Neural cell (in vitro differentiated cells): Measurements from ENCODE around the gene PALB2. TPM values are rescaled to one million over a fixed set of nuclear protein-coding genes. Genes with fewer than 3 reads are reported as not detected.

ENCODE experiments used
- H2AFZ ChIP-seq: fragments of 200-600, 300-800 bp; sonication (generic), shearing (Covaris generic); 2 replicates; pipeline ENCODE4 v1.6.0; 2014; ENCODE audit warnings: low read depth, mild to moderate bottlenecking, antibody characterized with exemption, low read length, moderate library complexity
- H3F3A ChIP-seq: fragments of 200-600 bp; shearing (Covaris generic); 2 replicates; pipeline ENCODE4 v1.6.1; 2016; ENCODE audit warnings: mild to moderate bottlenecking, moderate library complexity, mixed read lengths, antibody characterized with exemption, low read length; ENCODE audit not compliant: insufficient read depth, poor library complexity, severe bottlenecking
- H3K27ac ChIP-seq: fragments of 200-600, 300-800 bp; sonication (generic), shearing (Covaris generic); 2 replicates; pipeline ENCODE4 v1.5.1; 2014; ENCODE audit warnings: mild to moderate bottlenecking, low read length, moderate library complexity
- H3K27me3 ChIP-seq: fragments of 300-800, 200-600 bp; sonication (generic), shearing (Covaris generic); 2 replicates; pipeline ENCODE4 v1.6.0; 2014; ENCODE audit warnings: mild to moderate bottlenecking, low read depth, low read length, moderate library complexity; ENCODE audit not compliant: insufficient read depth
- H3K36me3 ChIP-seq: fragments of 300-800, 200-600 bp; sonication (generic), shearing (Covaris generic); 2 replicates; pipeline ENCODE4 v1.5.1; 2014; ENCODE audit warnings: mild to moderate bottlenecking, antibody characterized with exemption, low read length, moderate library complexity; ENCODE audit not compliant: insufficient read depth
- H3K4me2 ChIP-seq: fragments of 300-800, 200-600 bp; sonication (generic), shearing (Covaris generic); 2 replicates; pipeline ENCODE4 v1.6.0; 2014; ENCODE audit warnings: mild to moderate bottlenecking, low read length
- H3K4me3 ChIP-seq: fragments of 300-800, 200-600 bp; sonication (generic), shearing (Covaris generic); 2 replicates; pipeline ENCODE4 v1.5.1; 2014; ENCODE audit warnings: mild to moderate bottlenecking, low read length, moderate library complexity
- H3K79me2 ChIP-seq: fragments of 200-600 bp; shearing (Covaris generic); replicated peaks from 2 replicates; pipeline ENCODE4 v1.6.0; 2014; ENCODE audit warnings: mild to moderate bottlenecking, low read length, moderate library complexity; ENCODE audit not compliant: insufficient read depth
- H3K9ac ChIP-seq: fragments of 300-800, 200-600 bp; sonication (generic), shearing (Covaris generic); 2 replicates; pipeline ENCODE4 v1.6.1; 2016; ENCODE audit warnings: mild to moderate bottlenecking, low read length, mixed read lengths
- H3K9me2 ChIP-seq: fragments of 200-600 bp; shearing (Covaris generic); 2 replicates; pipeline ENCODE4 v1.6.1; 2016; ENCODE audit warnings: mild to moderate bottlenecking, low read length, mixed read lengths; ENCODE audit not compliant: insufficient read depth
- H3K9me3 ChIP-seq: fragments of 200-600, 300-800 bp; sonication (generic), shearing (Covaris generic); 2 replicates; pipeline ENCODE4 v1.6.1; 2016; ENCODE audit warnings: mild to moderate bottlenecking, mixed run types, low read length, moderate library complexity, mixed read lengths
- H4K20me1 ChIP-seq: fragments of 200-600 bp; shearing (Covaris generic); 2 replicates; pipeline ENCODE4 v1.6.1; 2016; ENCODE audit warnings: mild to moderate bottlenecking, mixed run types; ENCODE audit not compliant: insufficient read depth
- CTCF ChIP-seq: fragments of 450-650 bp; IDR thresholded peaks from 2 replicates; pipeline ENCODE4 v1.5.1; 2014; ENCODE audit warnings: antibody characterized with exemption, mild to moderate bottlenecking, moderate library complexity; ENCODE audit not compliant: poor library complexity, severe bottlenecking
- EP300 ChIP-seq: fragments of 450-650 bp; conservative IDR thresholded peaks from 2 replicates; pipeline ENCODE4 v1.6.1; 2014; ENCODE audit warnings: antibody characterized with exemption, mild to moderate bottlenecking, moderate library complexity; ENCODE audit not compliant: poor library complexity, severe bottlenecking
- EZH2 ChIP-seq: fragments of 200-600, 300-800 bp; shearing (Covaris generic), sonication (generic); IDR thresholded peaks from 2 replicates; pipeline ENCODE4 v1.6.1; 2014; ENCODE audit warnings: antibody characterized with exemption, low read length, borderline replicate concordance, mild to moderate bottlenecking; ENCODE audit not compliant: insufficient read depth, poor library complexity, severe bottlenecking
- MXI1 ChIP-seq: fragments of 450-650 bp; conservative IDR thresholded peaks from 2 replicates; pipeline ENCODE4 v1.6.1; 2014; ENCODE audit warnings: antibody characterized with exemption, mild to moderate bottlenecking; ENCODE audit not compliant: poor library complexity, severe bottlenecking
- POLR2AphosphoS5 ChIP-seq: IDR thresholded peaks from 2 replicates; pipeline ENCODE4 v1.6.1; 2012
- RAD21 ChIP-seq: fragments of 450-650 bp; conservative IDR thresholded peaks from 2 replicates; pipeline ENCODE4 v1.6.1; 2014; ENCODE audit warnings: antibody characterized with exemption, mild to moderate bottlenecking, moderate library complexity
- SMC3 ChIP-seq: fragments of 450-650 bp; conservative IDR thresholded peaks from 2 replicates; pipeline ENCODE4 v1.6.1; 2014; ENCODE audit warnings: antibody characterized with exemption, mild to moderate bottlenecking, moderate library complexity; ENCODE audit not compliant: poor library complexity
- TAF1 ChIP-seq: IDR thresholded peaks from 2 replicates; pipeline ENCODE4 v1.6.1; 2012; ENCODE audit warnings: low read depth
- polyA plus RNA-seq: library from polyadenylated mRNA; depleted of rRNA; stranded (reverse); fragments of >200 nt; gene quantifications from 2 replicates; pipeline ENCODE4 v1.2.3, GENCODE V29; 2014
- TF ChIP-seq, protein P1 (sequence below): IDR thresholded peaks from 2 replicates; pipeline ENCODE4 v1.6.1; 2012; ENCODE audit warnings: borderline replicate concordance

PALB2 gene
- polyA plus RNA-seq, 1 donor from 2014 or later = 6.5 TPM

DNA sequence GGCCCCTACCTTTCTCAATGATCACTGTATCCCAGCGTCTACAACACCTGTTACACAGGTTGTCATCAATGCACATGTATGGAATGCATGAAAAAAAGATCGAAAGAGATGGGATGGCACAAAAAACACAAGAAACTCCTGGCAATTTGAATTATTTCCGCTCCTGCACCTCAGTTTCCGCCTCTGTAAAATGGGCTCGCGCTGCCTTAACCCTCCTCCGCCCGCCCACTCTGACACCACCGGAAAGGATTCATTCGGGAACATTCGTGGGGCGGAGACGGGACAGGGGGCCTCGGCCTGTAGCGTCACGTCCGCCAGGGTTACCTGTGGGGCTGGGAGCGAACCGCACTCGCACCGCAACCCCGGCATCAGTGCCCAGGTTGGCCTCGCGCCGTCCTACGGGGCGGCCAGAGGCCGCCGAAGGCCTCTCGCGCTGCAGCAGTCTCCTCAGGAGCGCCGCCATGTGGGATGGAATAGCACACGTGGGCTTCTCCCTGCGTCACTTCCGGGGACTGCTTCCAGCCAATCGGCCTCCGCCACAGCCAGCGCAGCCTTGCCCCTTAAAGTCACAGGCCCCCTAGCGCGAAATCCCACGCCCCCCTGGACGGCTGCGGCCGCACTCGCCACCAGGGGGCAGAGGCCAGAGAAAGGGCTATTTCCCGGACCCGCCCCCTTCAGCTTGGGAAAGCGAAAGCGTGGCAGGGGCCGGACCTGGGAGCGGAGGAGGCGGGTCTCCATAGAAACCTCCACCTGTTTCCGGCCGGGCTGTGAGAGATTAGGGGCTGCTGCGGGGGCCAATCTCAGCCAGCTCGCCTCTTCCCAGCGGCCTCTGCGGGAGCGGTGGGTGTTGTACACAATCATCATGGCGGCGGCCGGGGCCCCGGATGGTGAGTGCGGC is 84.0 kb downstream of the PALB2 start, which contains the start of the genes EARS2 and UBFD1:
TSS of gene EARS2 (minus strand) at position 470 of the 898 bp plus-strand sequence. CDS start at position 463, 7 bp downstream.
TSS of gene UBFD1 (plus strand) at position 847 of the 898 bp plus-strand sequence. CDS start at position 863, 16 bp downstream.
- Histone ChIP-seq H3K79me2 (peaks cover 27% of the 10 kb centered on the region), H3K9ac (peak within 1 kb of the TSS; percentile 88), H4K20me1 (no peaks in the 10 kb centered on the region), H2AFZ (peak within 1 kb of the TSS; percentile 36), H3K27ac (peak within 1 kb of the TSS; percentile 88), H3K4me3 (peak within 1 kb of the TSS; percentile 78), H3F3A (no peaks in the 10 kb centered on the region), H3K27me3 (no peaks in the 10 kb centered on the region), H3K9me3 (no peaks in the 10 kb centered on the region), H3K9me2 (no peaks in the 10 kb centered on the region), H3K4me2 (peak within 1 kb of the TSS; percentile 88), H3K36me3 (no peaks in the 10 kb centered on the region)
- TF ChIP-seq POLR2AphosphoS5 (peak; percentile 61), EZH2 (no peak), RAD21 (peak; percentile 44), CTCF (peak; percentile 95), TAF1 (no peak), MXI1 (peak; percentile 100), EP300 (peak; percentile 69), SMC3 (peak; percentile 72)
- TF ChIP-seq, protein P1, sequence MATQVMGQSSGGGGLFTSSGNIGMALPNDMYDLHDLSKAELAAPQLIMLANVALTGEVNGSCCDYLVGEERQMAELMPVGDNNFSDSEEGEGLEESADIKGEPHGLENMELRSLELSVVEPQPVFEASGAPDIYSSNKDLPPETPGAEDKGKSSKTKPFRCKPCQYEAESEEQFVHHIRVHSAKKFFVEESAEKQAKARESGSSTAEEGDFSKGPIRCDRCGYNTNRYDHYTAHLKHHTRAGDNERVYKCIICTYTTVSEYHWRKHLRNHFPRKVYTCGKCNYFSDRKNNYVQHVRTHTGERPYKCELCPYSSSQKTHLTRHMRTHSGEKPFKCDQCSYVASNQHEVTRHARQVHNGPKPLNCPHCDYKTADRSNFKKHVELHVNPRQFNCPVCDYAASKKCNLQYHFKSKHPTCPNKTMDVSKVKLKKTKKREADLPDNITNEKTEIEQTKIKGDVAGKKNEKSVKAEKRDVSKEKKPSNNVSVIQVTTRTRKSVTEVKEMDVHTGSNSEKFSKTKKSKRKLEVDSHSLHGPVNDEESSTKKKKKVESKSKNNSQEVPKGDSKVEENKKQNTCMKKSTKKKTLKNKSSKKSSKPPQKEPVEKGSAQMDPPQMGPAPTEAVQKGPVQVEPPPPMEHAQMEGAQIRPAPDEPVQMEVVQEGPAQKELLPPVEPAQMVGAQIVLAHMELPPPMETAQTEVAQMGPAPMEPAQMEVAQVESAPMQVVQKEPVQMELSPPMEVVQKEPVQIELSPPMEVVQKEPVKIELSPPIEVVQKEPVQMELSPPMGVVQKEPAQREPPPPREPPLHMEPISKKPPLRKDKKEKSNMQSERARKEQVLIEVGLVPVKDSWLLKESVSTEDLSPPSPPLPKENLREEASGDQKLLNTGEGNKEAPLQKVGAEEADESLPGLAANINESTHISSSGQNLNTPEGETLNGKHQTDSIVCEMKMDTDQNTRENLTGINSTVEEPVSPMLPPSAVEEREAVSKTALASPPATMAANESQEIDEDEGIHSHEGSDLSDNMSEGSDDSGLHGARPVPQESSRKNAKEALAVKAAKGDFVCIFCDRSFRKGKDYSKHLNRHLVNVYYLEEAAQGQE = peak; percentile 13

- no peaks in the 10 kb centered on the region for H3K27me3 ChIP-seq
- no peaks in the 10 kb centered on the region for H3K9me3 ChIP-seq
- no peak overlapping the region for H3K27ac ChIP-seq
- no peaks in the 10 kb centered on the region for H3F3A ChIP-seq
- H2AFZ ChIP-seq = no peak overlapping the region
- H3K4me2 ChIP-seq = no peak overlapping the region
- H3K79me2 ChIP-seq = peaks cover 16% of the 10 kb centered on the region
- H3K36me3 ChIP-seq = no peaks in the 10 kb centered on the region
- no peaks in the 10 kb centered on the region for H4K20me1 ChIP-seq
- H3K4me3 ChIP-seq = no peak overlapping the region
- H3K9me2 ChIP-seq = no peaks in the 10 kb centered on the region
- H3K9ac ChIP-seq = no peak overlapping the region
- TF ChIP-seq TAF1 (no peak), MXI1 (no peak)
- TF ChIP-seq, protein P1 = no peak
Measured at GRCh38 chr16:23554536-23554935, 86.6 kb downstream of the PALB2 start.
